ENCODE data around the gene REL.

REL gene

GRCh38 chr2:60867007-60867406 lies 14.4 kb upstream of the REL start:
- TF ChIP-seq POLR2AphosphoS5 (IDR thresholded peaks at IDR 0.05; ENCODE audit: low read depth, low read length) (no peak), FOXP2 (optimal IDR thresholded peaks at IDR 0.05; ENCODE audit: borderline replicate concordance, extremely low read depth, extremely low read length, insufficient read depth) (no peak), REST (IDR thresholded peaks at IDR 0.05; ENCODE audit: insufficient read depth in 1 of 2, low read depth in 2 of 2, low read length in 2 of 2) (no peak), SIN3A (IDR thresholded peaks at IDR 0.05; ENCODE audit: borderline replicate concordance, insufficient read depth, low read length) (no peak), TAF1 (IDR thresholded peaks at IDR 0.05; ENCODE audit: borderline replicate concordance, insufficient read depth, low read length) (no peak)

GRCh38 chr2:60867848-60868247 lies 13.5 kb upstream of the REL start:
- no peak for TF ChIP-seq POLR2AphosphoS5 (IDR thresholded peaks at IDR 0.05; ENCODE audit: low read depth, low read length)
- TF ChIP-seq SIN3A (IDR thresholded peaks at IDR 0.05; ENCODE audit: borderline replicate concordance, insufficient read depth, low read length), result no peak
- no peak for TF ChIP-seq REST (IDR thresholded peaks at IDR 0.05; ENCODE audit: insufficient read depth in 1 of 2, low read depth in 2 of 2, low read length in 2 of 2)
- TF ChIP-seq TAF1 (IDR thresholded peaks at IDR 0.05; ENCODE audit: borderline replicate concordance, insufficient read depth, low read length), result no peak
- TF ChIP-seq FOXP2 (optimal IDR thresholded peaks at IDR 0.05; ENCODE audit: borderline replicate concordance, extremely low read depth, extremely low read length, insufficient read depth), result no peak

GRCh38 chr2:60868589-60869273 lies 12.6 kb upstream of the REL start:
- TF ChIP-seq TAF1 (IDR thresholded peaks at IDR 0.05; ENCODE audit: borderline replicate concordance, insufficient read depth, low read length) (no peak), FOXP2 (optimal IDR thresholded peaks at IDR 0.05; ENCODE audit: borderline replicate concordance, extremely low read depth, extremely low read length, insufficient read depth) (no peak), POLR2AphosphoS5 (IDR thresholded peaks at IDR 0.05; ENCODE audit: low read depth, low read length) (no peak), REST (IDR thresholded peaks at IDR 0.05; ENCODE audit: insufficient read depth in 1 of 2, low read depth in 2 of 2, low read length in 2 of 2) (no peak), SIN3A (IDR thresholded peaks at IDR 0.05; ENCODE audit: borderline replicate concordance, insufficient read depth, low read length) (no peak)

- TF ChIP-seq POLR2AphosphoS5 (IDR thresholded peaks at IDR 0.05; ENCODE audit: low read depth, low read length) (no peak), SIN3A (IDR thresholded peaks at IDR 0.05; ENCODE audit: borderline replicate concordance, insufficient read depth, low read length) (no peak), REST (IDR thresholded peaks at IDR 0.05; ENCODE audit: insufficient read depth in 1 of 2, low read depth in 2 of 2, low read length in 2 of 2) (no peak), FOXP2 (optimal IDR thresholded peaks at IDR 0.05; ENCODE audit: borderline replicate concordance, extremely low read depth, extremely low read length, insufficient read depth) (no peak), TAF1 (IDR thresholded peaks at IDR 0.05; ENCODE audit: borderline replicate concordance, insufficient read depth, low read length) (no peak)
Observed at GRCh38 chr2:60872510-60872928, 8.9 kb upstream of the REL start.
